ENCODE results near the gene RHOD.

The RHOD gene

GRCh38 chr11:67062526-67063373 lies 6.1 kb downstream of the RHOD start:
- DNase-seq (ENCODE audit: low read depth, low spot score) = no peak

- no peak for DNase-seq (ENCODE audit: low read depth, low spot score)
Observed at GRCh38 chr11:67066333-67066709, 9.7 kb downstream of the RHOD start.

GRCh38 chr11:67071420-67072284 lies 15.0 kb downstream of the RHOD start:
- peak; percentile 36 for DNase-seq (ENCODE audit: low read depth, low spot score)

- DNase-seq (ENCODE audit: low read depth, low spot score) = no peak
Observed at GRCh38 chr11:67072295-67072694, 15.6 kb downstream of the RHOD start.

GRCh38 chr11:67073908-67074307 lies 17.3 kb downstream of the RHOD start:
- DNase-seq (ENCODE audit: low read depth, low spot score) = no peak

GRCh38 chr11:67076202-67076601 lies 19.6 kb downstream of the RHOD start:
- DNase-seq (ENCODE audit: low read depth, low spot score) = no peak

GRCh38 chr11:67079065-67079705 lies 22.5 kb downstream of the RHOD start:
- DNase-seq (ENCODE audit: low read depth, low spot score) = no peak

GRCh38 chr11:67082071-67082791 lies 25.6 kb downstream of the RHOD start:
- no peak for DNase-seq (ENCODE audit: low read depth, low spot score)

- no peak for DNase-seq (ENCODE audit: low read depth, low spot score)
Observed at GRCh38 chr11:67083786-67084366, 27.2 kb downstream of the RHOD start.

- DNase-seq (ENCODE audit: low read depth, low spot score) = no peak
Observed at GRCh38 chr11:67085617-67086016, 29.0 kb downstream of the RHOD start.

GRCh38 chr11:67090717-67091116 lies 34.1 kb downstream of the RHOD start:
- DNase-seq (ENCODE audit: low read depth, low spot score) = no peak

GRCh38 chr11:67095214-67095507 lies 38.5 kb downstream of the RHOD start:
- DNase-seq (ENCODE audit: low read depth, low spot score) = no peak

- no peak for DNase-seq (ENCODE audit: low read depth, low spot score)
Observed at GRCh38 chr11:67098799-67099429, 42.3 kb downstream of the RHOD start.

- DNase-seq (ENCODE audit: low read depth, low spot score) = no peak
Observed at GRCh38 chr11:67099831-67100324, 43.2 kb downstream of the RHOD start.

- DNase-seq (ENCODE audit: low read depth, low spot score) = no peak
Observed at GRCh38 chr11:67102664-67103063, 46.0 kb downstream of the RHOD start.

- DNase-seq (ENCODE audit: low read depth, low spot score) = no peak
Observed at GRCh38 chr11:67105964-67106363, 49.3 kb downstream of the RHOD start.

- DNase-seq (ENCODE audit: low read depth, low spot score) = no peak
Observed at GRCh38 chr11:67111261-67111660, 54.6 kb downstream of the RHOD start.

- no peak for DNase-seq (ENCODE audit: low read depth, low spot score)
Observed at GRCh38 chr11:67113231-67113721, 56.6 kb downstream of the RHOD start.

- no peak for DNase-seq (ENCODE audit: low read depth, low spot score)
Observed at GRCh38 chr11:67114275-67114896, 57.7 kb downstream of the RHOD start.

GRCh38 chr11:67116758-67117105 lies 60.1 kb downstream of the RHOD start:
- DNase-seq (ENCODE audit: low read depth, low spot score) = no peak

Data from activated CD4-positive, CD25-positive, alpha-beta regulatory T cell treated with anti-CD3 and anti-CD28 coated beads, Interleukin-2, amount 50 U/mL, for 16 hours (primary cell).